Smooth muscle cell (in vitro differentiated cells): ENCODE data around the gene ANKRD34A. TPM values are rescaled to one million over a fixed set of nuclear protein-coding genes. Genes with fewer than 3 reads are reported as not detected.

ENCODE experiments used
- DNase-seq: peaks from one replicate; lab custom pipeline; 2025; ENCODE audit not compliant: unreplicated experiment; lab: John Stamatoyannopoulos, UW
- H2AFZ ChIP-seq: fragments of 200-600 bp; sonication (generic); 2 replicates; pipeline ENCODE4 v1.6.0; 2016; ENCODE audit warnings: antibody characterized with exemption, low read depth, mild to moderate bottlenecking
- H3F3A ChIP-seq: fragments of 200-600 bp; sonication (generic); 2 replicates; pipeline ENCODE4 v1.6.0; 2017; ENCODE audit warnings: antibody characterized with exemption, low read depth
- H3K27ac ChIP-seq: fragments of 200-600 bp; sonication (generic); 2 replicates; pipeline ENCODE4 v1.5.1; 2016; ENCODE audit warnings: low read depth, mild to moderate bottlenecking
- H3K27me3 ChIP-seq: fragments of 200-600 bp; sonication (generic); 2 replicates; pipeline ENCODE4 v1.6.1; 2016; ENCODE audit warnings: low read depth, mild to moderate bottlenecking
- H3K36me3 ChIP-seq: fragments of 200-600 bp; sonication (generic); 2 replicates; pipeline ENCODE4 v1.5.1; 2016; ENCODE audit warnings: low read depth
- H3K4me1 ChIP-seq: fragments of 200-600 bp; sonication (generic); 2 replicates; pipeline ENCODE4 v1.5.1; 2016; ENCODE audit warnings: low read depth
- H3K4me2 ChIP-seq: fragments of 200-600 bp; sonication (generic); 2 replicates; pipeline ENCODE4 v1.6.0; 2016; ENCODE audit warnings: mild to moderate bottlenecking
- H3K4me3 ChIP-seq: fragments of 200-600 bp; sonication (generic); 2 replicates; pipeline ENCODE4 v1.5.1; 2016; ENCODE audit warnings: mild to moderate bottlenecking
- H3K79me2 ChIP-seq: fragments of 200-600 bp; sonication (generic); 2 replicates; pipeline ENCODE4 v1.6.0; 2016; ENCODE audit warnings: low read depth, mild to moderate bottlenecking
- H3K9ac ChIP-seq: fragments of 200-600 bp; sonication (generic); 2 replicates; pipeline ENCODE4 v1.6.0; 2016; ENCODE audit warnings: low read depth
- H3K9me3 ChIP-seq: fragments of 200-600 bp; sonication (generic); replicated peaks from 2 replicates; pipeline ENCODE4 v1.5.1; 2016; ENCODE audit warnings: low read depth
- H4K20me1 ChIP-seq: fragments of 200-600 bp; sonication (generic); 2 replicates; pipeline ENCODE4 v1.6.0; 2016; ENCODE audit warnings: low read depth
- WGBS: methylation state at CpG from one replicate; pipeline ENCODE4 v1.1.7; 2016; ENCODE audit warnings: low lambda C conversion rate; 5-methylcytosine and 5-hydroxymethylcytosine counted together
- polyA plus RNA-seq: library from polyadenylated mRNA; unstranded; fragments of >200 nt; fragmentation: Nextera tagmentation; extraction: Ambion mirVana; gene quantifications from 2 replicates; pipeline ENCODE4 v1.2.1, GENCODE V29; 2016
- total RNA-seq: library from RNA; depleted of rRNA; stranded (reverse); fragments of >200 nt; gene quantifications from 2 replicates; pipeline ENCODE4 v1.2.3, GENCODE V29; 2014
- TF ChIP-seq, protein P1 (sequence below): fragments of 200-600 bp; sonication (generic); IDR thresholded peaks from 2 replicates; pipeline ENCODE4 v1.5.1; 2017; ENCODE audit warnings: borderline replicate concordance, mild to moderate bottlenecking, antibody characterized with exemption; ENCODE audit not compliant: insufficient read depth, poor library complexity, severe bottlenecking

Gene ANKRD34A
- total and polyA plus RNA-seq, 2 experiments from 2014 or later = 0.49 to 1.3 TPM

- Histone ChIP-seq H3K36me3 (no peaks in the 10 kb centered on the region), H3K27me3 (no peaks in the 10 kb centered on the region), H3K4me3 (peak within 1 kb of the TSS; percentile 82), H3K9me3 (no peaks in the 10 kb centered on the region), H4K20me1 (peaks cover 48% of the 10 kb centered on the region), H3F3A (peaks cover 34% of the 10 kb centered on the region), H2AFZ (peak within 1 kb of the TSS; percentile 70), H3K79me2 (peaks cover 41% of the 10 kb centered on the region), H3K9ac (peak within 1 kb of the TSS; percentile 85), H3K4me2 (peak within 1 kb of the TSS; percentile 93), H3K4me1 (peaks cover 30% of the 10 kb centered on the region), H3K27ac (peak within 1 kb of the TSS; percentile 59)
- WGBS = 2% methylated on average over 28 of the region's 30 CpGs
- peak; percentile 82 for DNase-seq
- TF ChIP-seq, protein P1, sequence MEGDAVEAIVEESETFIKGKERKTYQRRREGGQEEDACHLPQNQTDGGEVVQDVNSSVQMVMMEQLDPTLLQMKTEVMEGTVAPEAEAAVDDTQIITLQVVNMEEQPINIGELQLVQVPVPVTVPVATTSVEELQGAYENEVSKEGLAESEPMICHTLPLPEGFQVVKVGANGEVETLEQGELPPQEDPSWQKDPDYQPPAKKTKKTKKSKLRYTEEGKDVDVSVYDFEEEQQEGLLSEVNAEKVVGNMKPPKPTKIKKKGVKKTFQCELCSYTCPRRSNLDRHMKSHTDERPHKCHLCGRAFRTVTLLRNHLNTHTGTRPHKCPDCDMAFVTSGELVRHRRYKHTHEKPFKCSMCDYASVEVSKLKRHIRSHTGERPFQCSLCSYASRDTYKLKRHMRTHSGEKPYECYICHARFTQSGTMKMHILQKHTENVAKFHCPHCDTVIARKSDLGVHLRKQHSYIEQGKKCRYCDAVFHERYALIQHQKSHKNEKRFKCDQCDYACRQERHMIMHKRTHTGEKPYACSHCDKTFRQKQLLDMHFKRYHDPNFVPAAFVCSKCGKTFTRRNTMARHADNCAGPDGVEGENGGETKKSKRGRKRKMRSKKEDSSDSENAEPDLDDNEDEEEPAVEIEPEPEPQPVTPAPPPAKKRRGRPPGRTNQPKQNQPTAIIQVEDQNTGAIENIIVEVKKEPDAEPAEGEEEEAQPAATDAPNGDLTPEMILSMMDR = no peak
Measured at GRCh38 chr1:145996433-145997015, 32.1 kb upstream of the ANKRD34A start, which contains the start of gene TXNIP. Gene TXNIP (minus strand): TSS chr1:145996579. CDS start chr1:145996266, 313 bp downstream.

GRCh38 chr1:145995964-145996432, 31.6 kb upstream of the ANKRD34A start:
- H2AFZ ChIP-seq = no peak overlapping the region
- H3K9me3 ChIP-seq = no peaks in the 10 kb centered on the region
- peak overlapping the region; percentile 59 for H3K27ac ChIP-seq
- H3F3A ChIP-seq = peaks cover 35% of the 10 kb centered on the region
- WGBS = 5% methylated on average over 13 of the region's 13 CpGs
- H4K20me1 ChIP-seq = peaks cover 53% of the 10 kb centered on the region
- peaks cover 41% of the 10 kb centered on the region for H3K79me2 ChIP-seq
- no peak for DNase-seq
- H3K4me1 ChIP-seq = peaks cover 30% of the 10 kb centered on the region
- TF ChIP-seq, protein P1 = no peak
- peak overlapping the region; percentile 93 for H3K4me2 ChIP-seq
- H3K9ac ChIP-seq = peak overlapping the region; percentile 85
- H3K27me3 ChIP-seq = no peaks in the 10 kb centered on the region
- peak overlapping the region; percentile 82 for H3K4me3 ChIP-seq
- H3K36me3 ChIP-seq = no peaks in the 10 kb centered on the region

DNA sequence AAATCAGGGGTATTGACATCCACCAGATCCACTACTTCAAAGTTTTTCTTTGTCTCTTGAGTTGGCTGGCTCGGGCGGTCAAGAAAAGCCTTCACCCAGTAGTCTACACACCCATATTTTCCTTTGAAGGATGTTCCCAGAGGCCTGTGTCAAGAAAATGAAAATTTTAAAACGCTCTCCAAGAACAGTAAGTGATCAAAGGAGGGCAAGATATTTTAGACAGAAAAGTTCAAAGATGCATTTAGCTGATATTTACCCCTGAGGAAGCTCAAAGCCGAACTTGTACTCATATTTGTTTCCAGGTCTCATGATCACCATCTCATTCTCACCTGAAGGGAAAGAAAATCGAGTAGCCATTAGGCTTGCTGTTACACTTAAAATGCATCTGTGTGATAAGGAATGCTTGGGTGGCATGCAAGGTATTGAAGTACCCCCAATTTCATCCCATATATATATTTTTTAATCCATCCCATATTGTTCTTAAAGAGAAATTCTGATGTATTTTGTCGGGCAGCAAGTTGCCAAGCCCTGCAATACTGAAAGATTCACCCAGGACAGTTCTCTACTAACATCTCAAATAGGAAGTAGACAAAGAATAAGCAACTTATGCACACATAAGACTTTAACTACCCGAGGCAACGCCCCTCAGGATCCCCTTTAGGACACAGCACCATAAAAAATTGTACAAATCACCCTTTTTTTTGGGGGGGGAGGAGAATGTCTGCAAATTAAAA, 30.9 kb upstream of the ANKRD34A start:
- WGBS = 35% methylated on average over 8 of the region's 8 CpGs
- no peak for DNase-seq

More for the DNA sequence above, 30.9 kb upstream of the ANKRD34A start:
- H3K4me2 ChIP-seq = peak overlapping the region; percentile 93
- peaks cover 55% of the 10 kb centered on the region for H4K20me1 ChIP-seq
- peak overlapping the region; percentile 85 for H3K9ac ChIP-seq
- H2AFZ ChIP-seq = no peak overlapping the region
- H3K4me3 ChIP-seq = peak overlapping the region; percentile 82
- no peaks in the 10 kb centered on the region for H3K9me3 ChIP-seq
- peak overlapping the region; percentile 59 for H3K27ac ChIP-seq
- no peaks in the 10 kb centered on the region for H3K27me3 ChIP-seq
- TF ChIP-seq, protein P1 = no peak
- H3F3A ChIP-seq = peaks cover 35% of the 10 kb centered on the region
- H3K79me2 ChIP-seq = peaks cover 41% of the 10 kb centered on the region
- H3K4me1 ChIP-seq = peaks cover 30% of the 10 kb centered on the region
- no peaks in the 10 kb centered on the region for H3K36me3 ChIP-seq
